Psoas muscle (tissue), 8 donors: ENCODE results near the gene GRID2. TPM values are rescaled to one million over a fixed set of nuclear protein-coding genes. Genes with fewer than 3 reads are reported as not detected.

Source experiments
- ATAC-seq, 4 donors: fragments of 200-7000 bp; cut with Tn5 transposase; one replicate each; pipeline ENCODE4 v1.9.1; 2020; ENCODE audit warnings: moderate library complexity in 3 of 4, mild to moderate bottlenecking in 2 of 4
- DNase-seq, 2 donors: peaks; one replicate each; pipeline ENCODE4 v3.0.0-alpha.2; 2020
- H3K27ac ChIP-seq: fragments of 200-600 bp; one replicate; pipeline ENCODE4 v1.8.0; 2022
- H3K27me3 ChIP-seq, 3 donors: fragments of 200-600 bp in 1 of 3; one replicate each; pipeline versions ENCODE4 v1.6.1 to v1.8.0; 2013 to 2022; ENCODE audit warnings: low read length in 2 of 3, mild to moderate bottlenecking in 2 of 3, moderate library complexity in 1 of 3; ENCODE audit not compliant: insufficient read depth in 3 of 3
- H3K36me3 ChIP-seq, 2 donors: fragments of 200-600 bp in 1 of 2; one replicate each; pipeline versions ENCODE4 v1.6.1 to v1.8.0; 2013 to 2022; ENCODE audit warnings: low read depth in 1 of 2, mild to moderate bottlenecking in 1 of 2, moderate library complexity in 1 of 2; ENCODE audit not compliant: insufficient read depth in 1 of 2
- H3K4me1 ChIP-seq: fragments of 200-600 bp; one replicate; pipeline ENCODE4 v1.8.0; 2022
- H3K4me3 ChIP-seq: fragments of 200-600 bp; one replicate; pipeline ENCODE4 v1.8.0; 2022; ENCODE audit warnings: mild to moderate bottlenecking
- H3K9me3 ChIP-seq: fragments of 200-600 bp; one replicate; pipeline ENCODE4 v1.8.0; 2022
- WGBS, 3 donors: extraction: QIAGEN DNeasy Blood & Tissue Kit; methylation state at CpG; one replicate each; pipeline versions ENCODE4 v1.1.6 to v1.1.7; 2013; 5-methylcytosine and 5-hydroxymethylcytosine counted together
- intact Hi-C, 2 donors: fragments of 100-400 bp; cut with DNase I; formaldehyde crosslinking; loops; one replicate each; pipeline versions ENCODE4 v1.11.0 to v1.14.2; 2022
- polyA plus RNA-seq, 3 donors: library from polyadenylated mRNA; stranded (reverse); fragments of 200-250 nt; gene quantifications; one replicate each; pipeline ENCODE4 v1.2.3, GENCODE V29; 2013
- total RNA-seq, 4 donors: library from RNA; stranded (reverse); fragmentation: NEBNext Ultra II Directional in 2 of 4; extraction: Animal tissue kit (Norgen Biotek cat#: 25700) in 2 of 4; gene quantifications; one replicate each; pipeline versions ENCODE4 v1.2.1 to v1.2.4, GENCODE V29; 2021 to 2023
- TF ChIP-seq, protein P1 (sequence below): fragments of 200-600 bp; IDR thresholded peaks from one replicate; pipeline ENCODE4 v1.8.0; 2022; ENCODE audit warnings: antibody characterized with exemption
- donor health status: healthy with polysubstance abuse.
- donor health status: DM: no; HTN: no; CAD: no; lungs with moderate emphysema.
- donor health status: Bipolar disorder and iron deficiency.
- donor health status: healthy.
- donor health status: DM: yes; HTN: yes; CAD: no.
- donor health status: DM: no; HTN: no; CAD: no.
- donor health status: DM: no; HTN: no; CAD: no.
- donor health status: DM: yes; HTN: yes; CAD: no.

Gene GRID2
- total and polyA plus RNA-seq, 7 donors = not detected

GRCh38 chr4:92257931-92258857 is 45.6 kb upstream of the GRID2 start:
- H3K9me3 ChIP-seq = no peaks in the 10 kb centered on the region
- H3K36me3 ChIP-seq = no peaks in the 10 kb centered on the region
- no peaks in the 10 kb centered on the region for H3K4me1 ChIP-seq
- ATAC-seq (no peak), DNase-seq (no peak)
- no peaks in the 10 kb centered on the region for H3K27me3 ChIP-seq
- intact Hi-C loops = no loop called here
- no peak overlapping the region for H3K27ac ChIP-seq
- no peak overlapping the region for H3K4me3 ChIP-seq
- WGBS, 3 donors = 28 to 31% (median 29%) methylated on average over 1 of the region's 1 CpG
- TF ChIP-seq, protein P1, sequence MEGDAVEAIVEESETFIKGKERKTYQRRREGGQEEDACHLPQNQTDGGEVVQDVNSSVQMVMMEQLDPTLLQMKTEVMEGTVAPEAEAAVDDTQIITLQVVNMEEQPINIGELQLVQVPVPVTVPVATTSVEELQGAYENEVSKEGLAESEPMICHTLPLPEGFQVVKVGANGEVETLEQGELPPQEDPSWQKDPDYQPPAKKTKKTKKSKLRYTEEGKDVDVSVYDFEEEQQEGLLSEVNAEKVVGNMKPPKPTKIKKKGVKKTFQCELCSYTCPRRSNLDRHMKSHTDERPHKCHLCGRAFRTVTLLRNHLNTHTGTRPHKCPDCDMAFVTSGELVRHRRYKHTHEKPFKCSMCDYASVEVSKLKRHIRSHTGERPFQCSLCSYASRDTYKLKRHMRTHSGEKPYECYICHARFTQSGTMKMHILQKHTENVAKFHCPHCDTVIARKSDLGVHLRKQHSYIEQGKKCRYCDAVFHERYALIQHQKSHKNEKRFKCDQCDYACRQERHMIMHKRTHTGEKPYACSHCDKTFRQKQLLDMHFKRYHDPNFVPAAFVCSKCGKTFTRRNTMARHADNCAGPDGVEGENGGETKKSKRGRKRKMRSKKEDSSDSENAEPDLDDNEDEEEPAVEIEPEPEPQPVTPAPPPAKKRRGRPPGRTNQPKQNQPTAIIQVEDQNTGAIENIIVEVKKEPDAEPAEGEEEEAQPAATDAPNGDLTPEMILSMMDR = no peak

DNA sequence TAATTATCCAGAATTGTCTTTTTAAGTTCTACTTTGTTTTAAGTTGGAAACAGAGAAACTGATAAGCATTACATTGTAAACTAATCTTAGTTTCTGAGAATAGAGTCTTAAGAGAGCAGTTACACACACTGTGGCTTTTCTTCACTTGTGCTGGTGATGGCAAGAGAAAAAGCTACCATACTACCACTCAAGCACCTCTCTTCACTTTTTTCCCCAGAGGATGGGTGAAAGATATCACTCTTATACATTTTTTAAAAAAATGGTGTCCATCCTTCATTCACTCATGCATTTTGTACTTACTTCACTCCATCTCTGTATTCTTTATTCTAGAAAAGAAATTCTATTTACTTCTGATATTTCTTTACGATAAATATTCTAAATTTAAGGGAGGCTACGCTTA is 42.5 kb upstream of the GRID2 start:
- Histone ChIP-seq H3K27me3 (no peaks in the 10 kb centered on the region), H3K36me3 (no peaks in the 10 kb centered on the region), H3K9me3 (no peaks in the 10 kb centered on the region), H3K27ac (no peak overlapping the region), H3K4me1 (no peaks in the 10 kb centered on the region), H3K4me3 (no peak overlapping the region)
- DNase-seq (no peak), ATAC-seq (no peak)
- TF ChIP-seq, protein P1 = no peak
- intact Hi-C loops = no loop called here
- 96 to 97% (median 96%) methylated on average over 2 of the region's 2 CpGs for WGBS, 3 donors

GRCh38 chr4:92262371-92262770 is 41.4 kb upstream of the GRID2 start:
- Histone ChIP-seq H3K4me3 (no peak overlapping the region), H3K36me3 (no peaks in the 10 kb centered on the region)
- TF ChIP-seq, protein P1 = no peak

DNA sequence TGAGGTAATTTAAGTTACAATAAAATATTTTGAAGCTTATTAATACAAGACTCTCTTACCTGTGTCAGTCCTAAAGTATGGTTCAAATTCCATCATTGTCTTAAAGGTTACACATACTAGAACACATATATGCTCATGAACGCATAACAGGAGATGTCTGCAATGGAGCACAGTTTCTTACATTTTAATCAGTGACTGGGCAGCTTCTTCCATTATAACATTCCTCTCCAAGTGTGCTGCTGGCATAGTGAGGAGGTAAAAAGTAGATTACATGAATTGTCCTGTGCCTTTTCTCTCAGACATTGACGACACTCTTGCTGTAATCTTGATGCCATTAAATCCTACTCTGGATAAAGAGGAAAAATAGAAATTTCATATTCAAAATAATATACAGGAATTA is 40.8 kb upstream of the GRID2 start:
- ATAC-seq (no peak), DNase-seq (no peak)
- Histone ChIP-seq H3K27me3 (no peaks in the 10 kb centered on the region), H3K36me3 (no peaks in the 10 kb centered on the region), H3K4me1 (no peaks in the 10 kb centered on the region), H3K27ac (no peak overlapping the region), H3K9me3 (no peaks in the 10 kb centered on the region), H3K4me3 (no peak overlapping the region)
- 91 to 95% (median 95%) methylated on average over 2 of the region's 2 CpGs for WGBS, 3 donors
- intact Hi-C loops = no loop called here
- TF ChIP-seq, protein P1 = no peak

More at GRCh38 chr4:92262371-92262770, 41.4 kb upstream of the GRID2 start:
- ATAC-seq (no peak), DNase-seq (no peak)
- intact Hi-C loops = no loop called here
- Histone ChIP-seq H3K27ac (no peak overlapping the region), H3K27me3 (no peaks in the 10 kb centered on the region), H3K4me1 (no peaks in the 10 kb centered on the region), H3K9me3 (no peaks in the 10 kb centered on the region)
- WGBS, 3 donors = 73 to 77% (median 76%) methylated on average over 2 of the region's 2 CpGs
